A549 (cell line): ENCODE measurements around the gene SLC66A2. TPM values are rescaled to one million over a fixed set of nuclear protein-coding genes. Genes with fewer than 3 reads are reported as not detected.

Experiments used
- ATAC-seq, 2 experiments: fragments of 200-7000 bp in 1 of 2; fragments of >200 bp in 1 of 2; cut with Nextera tagmentation in 1 of 2; cut with Tn5 transposase in 1 of 2; 3 replicates each; pipeline versions ENCODE4 v1.8.0 to v1.9.1; 2018 to 2020; ENCODE audit warnings: mild to moderate bottlenecking in 1 of 2, moderate library complexity in 1 of 2
- CTCF ChIA-PET: fragments of 300-600 bp; sonication (Branson Sonifier 250); formaldehyde crosslinking; extraction: SDS; loops from one replicate; lab custom pipeline; 2021; ENCODE audit warnings: antibody characterized with exemption, inconsistent platforms; lab: Yijun Ruan, JAX
- POLR2A ChIA-PET: fragments of 350-600 bp; formaldehyde crosslinking; extraction: SDS; loops from one replicate; lab custom pipeline; 2021; ENCODE audit warnings: antibody characterized with exemption, inconsistent platforms; lab: Yijun Ruan, JAX
- DNase-seq, 2 experiments: peaks; one replicate each; pipeline versions ENCODE4 v3.0.0 to v3.0.0-alpha.2; 2011 to 2016; ENCODE audit warnings: low read depth in 1 of 2, low spot score in 1 of 2
- FAIRE-seq: peaks from 2 replicates; lab custom pipeline; 2011; peaks lifted over from hg19 to GRCh38; lab: Jason Lieb, UNC
- H3K27ac ChIP-seq, 2 experiments: fragments of >200 bp; sonication (Bioruptor Twin); formaldehyde crosslinking; 3 replicates each; pipeline ENCODE4 v1.5.1; 2016 to 2017
- H3K4me1 ChIP-seq: fragments of >200 bp; sonication (Bioruptor Twin); formaldehyde crosslinking; 3 replicates; pipeline ENCODE4 v1.6.1; 2016
- H3K4me2 ChIP-seq: fragments of >200 bp; sonication (Bioruptor Twin); formaldehyde crosslinking; 3 replicates; pipeline ENCODE4 v1.6.1; 2016
- H3K4me3 ChIP-seq: fragments of >200 bp; sonication (Bioruptor Twin); formaldehyde crosslinking; 3 replicates; pipeline ENCODE4 v1.5.1; 2016
- H3K9me3 ChIP-seq: fragments of >200 bp; sonication (Bioruptor Twin); formaldehyde crosslinking; 3 replicates; pipeline ENCODE4 v1.6.1; 2016
- BHLHE40 ChIP-seq: IDR thresholded peaks from 2 replicates; pipeline ENCODE4 v1.6.1; 2012; ENCODE audit warnings: low read depth, low read length, inconsistent platforms
- CBX2 ChIP-seq: fragments of 200-600 bp; sonication (generic); IDR thresholded peaks from 2 replicates; pipeline ENCODE4 v1.6.1; 2016; ENCODE audit warnings: low read depth, mild to moderate bottlenecking, borderline replicate concordance
- CBX8 ChIP-seq: fragments of 200-600 bp; sonication (generic); IDR thresholded peaks from 2 replicates; pipeline ENCODE4 v1.6.1; 2016
- CHD4 ChIP-seq: fragments of 200-600 bp; sonication (generic); IDR thresholded peaks from 2 replicates; pipeline ENCODE4 v1.6.1; 2016; ENCODE audit warnings: antibody characterized with exemption, mild to moderate bottlenecking, borderline replicate concordance
- CTCF ChIP-seq: fragments of >200 bp; sonication (Bioruptor Twin); formaldehyde crosslinking; IDR thresholded peaks from 3 replicates; pipeline ENCODE4 v1.5.1; 2016
- E2F6 ChIP-seq: IDR thresholded peaks from 2 replicates; pipeline ENCODE4 v1.6.1; 2012; ENCODE audit warnings: low read depth, borderline replicate concordance
- ELK1 ChIP-seq: fragments of 150-350 bp; IDR thresholded peaks from 2 replicates; pipeline ENCODE4 v1.6.1; 2014; ENCODE audit warnings: low read depth, mild to moderate bottlenecking, low read length
- HES2 ChIP-seq: fragments of >200 bp; sonication (Bioruptor Twin); formaldehyde crosslinking; IDR thresholded peaks from 2 replicates; pipeline ENCODE4 v1.6.1; 2016
- HOXB5 ChIP-seq: fragments of 250-450 bp; sonication (Bioruptor Pico); IDR thresholded peaks from 2 replicates; pipeline ENCODE4 v1.5.0; 2020; ENCODE audit warnings: mild to moderate bottlenecking, moderate library complexity
- KDM1A ChIP-seq: fragments of 200-600 bp; sonication (generic); IDR thresholded peaks from 2 replicates; pipeline ENCODE4 v1.6.1; 2016; ENCODE audit warnings: low read depth, mild to moderate bottlenecking
- NPAS2 ChIP-seq: fragments of 250-450 bp; sonication (Bioruptor Pico); IDR thresholded peaks from 2 replicates; pipeline ENCODE4 v1.8.0; 2022; ENCODE audit warnings: mild to moderate bottlenecking, moderate library complexity, borderline replicate concordance
- NR3C1 ChIP-seq: fragments of >200 bp; sonication (Bioruptor Twin); formaldehyde crosslinking; IDR thresholded peaks from 3 replicates; pipeline ENCODE4 v1.6.1; 2017
- PBX3 ChIP-seq: IDR thresholded peaks from 2 replicates; pipeline ENCODE4 v1.6.1; 2012
- POLR2AphosphoS2 ChIP-seq: conservative IDR thresholded peaks from 2 replicates; pipeline ENCODE4 v1.6.1; 2012; ENCODE audit warnings: low read length, improper control_type of control experiment, inconsistent platforms
- SMC3 ChIP-seq: fragments of >200 bp; sonication (Bioruptor Twin); formaldehyde crosslinking; IDR thresholded peaks from 3 replicates; pipeline ENCODE4 v1.6.1; 2018; ENCODE audit warnings: inconsistent platforms
- ZC3H11A ChIP-seq: fragments of 450-650 bp; IDR thresholded peaks from 2 replicates; pipeline ENCODE4 v1.6.1; 2014; ENCODE audit warnings: antibody characterized with exemption, mild to moderate bottlenecking
- WGBS: methylation state at CpG from one replicate; pipeline ENCODE4 v1.1.6; 2017; ENCODE audit errors: missing lambda C conversion rate; 5-methylcytosine and 5-hydroxymethylcytosine counted together
- polyA plus RNA-seq, 4 experiments: library from polyadenylated mRNA; depleted of rRNA in 3 of 4; stranded (reverse); fragments of >200 nt; fragmentation: RNase III in 1 of 4; extraction: RNeasy Plus Mini Kit Qiagen cat#74134 plus additional on column Dnase treatment in 1 of 4; gene quantifications; 2 replicates in 3 of 4; 3 replicates in 1 of 4; pipeline ENCODE4 v1.2.3, GENCODE V29; 2011 to 2017

The SLC66A2 gene
- polyA plus RNA-seq, 2 of the 4 experiments (the other 2 are of a cell fraction) = 4.8 to 11.5 TPM

GRCh38 chr18:79962835-79963657 is 11.6 kb upstream of the SLC66A2 start (continued):
- TF ChIP-seq CTCF (no peak), ZC3H11A (no peak), POLR2AphosphoS2 (no peak), SMC3 (no peak), CBX8 (no peak), BHLHE40 (no peak), CHD4 (no peak), E2F6 (no peak), KDM1A (no peak)

GRCh38 chr18:79962311-79962710 is 10.9 kb upstream of the SLC66A2 start:
- no peak for FAIRE-seq
- TF ChIP-seq PBX3 = no peak
- no peak for TF ChIP-seq NR3C1
- TF ChIP-seq KDM1A = no peak
- TF ChIP-seq BHLHE40 = no peak
- no peak for TF ChIP-seq NPAS2 (CRISPR knock-in tag)
- no peak for TF ChIP-seq CBX2
- TF ChIP-seq HES2 = no peak
- ChIA-PET POLR2A (no interaction called here), CTCF (interaction anchor here (0.9 kb wide), 1 partner anchor 71 kb away, joined by 3 read pairs; no protein-coding TSS in a partner anchor)
- 74% methylated on average over 9 of the region's 10 CpGs for WGBS
- Histone ChIP-seq H3K4me2 (no peak overlapping the region), H3K27ac (no peak overlapping the region), H3K9me3 (no peaks in the 10 kb centered on the region), H3K4me1 (peaks cover 7% of the 10 kb centered on the region), H3K4me3 (no peak overlapping the region)
- DNase-seq = no peak
- ATAC-seq = no peak

- Histone ChIP-seq H3K9me3 (no peaks in the 10 kb centered on the region), H3K4me3 (no peak overlapping the region), H3K27ac (no peak overlapping the region), H3K4me1 (peaks cover 7% of the 10 kb centered on the region), H3K4me2 (no peak overlapping the region)
- no peak for TF ChIP-seq ELK1
- TF ChIP-seq HOXB5 (CRISPR knock-in tag) = no peak
- WGBS = 88% methylated on average over 25 of the region's 29 CpGs
- ChIA-PET CTCF (interaction anchor here (0.6 to 0.9 kb wide), 2 partner anchors 15 to 72 kb away, joined by 3 read pairs; no protein-coding TSS in a partner anchor), POLR2A (no interaction called here)
- DNase-seq (no peak), FAIRE-seq (no peak), ATAC-seq (no peak)
Observed at GRCh38 chr18:79961527-79962291, 10.3 kb upstream of the SLC66A2 start.
